Small intestine (tissue), 7 donors: ENCODE results near the gene NFATC3. TPM values are rescaled to one million over a fixed set of nuclear protein-coding genes. Genes with fewer than 3 reads are reported as not detected.

ENCODE experiments used
- DNase-seq, 2 donors: peaks; one replicate each; pipeline versions ENCODE4 v3.0.0 to v3.0.0-alpha.2; 2013
- FAIRE-seq: peaks from 2 replicates; lab custom pipeline; 2012; peaks lifted over from hg19 to GRCh38; lab: Jason Lieb, UNC
- H3K27ac ChIP-seq, 3 donors: one replicate each; pipeline ENCODE4 v1.5.1; 2013; ENCODE audit warnings: low read length in 2 of 3, mild to moderate bottlenecking in 2 of 3, control low read depth in 1 of 3, inconsistent platforms in 1 of 3, low read depth in 1 of 3, moderate library complexity in 1 of 3
- H3K27me3 ChIP-seq, 3 donors: one replicate each; pipeline ENCODE4 v1.6.1; 2013; ENCODE audit warnings: low read length in 3 of 3, inconsistent platforms in 1 of 3; ENCODE audit not compliant: control insufficient read depth in 3 of 3, insufficient read depth in 3 of 3
- H3K36me3 ChIP-seq, 3 donors: one replicate each; pipeline ENCODE4 v1.6.1; 2013; ENCODE audit warnings: low read length in 3 of 3, inconsistent platforms in 1 of 3, low read depth in 1 of 3, mild to moderate bottlenecking in 1 of 3, moderate library complexity in 1 of 3; ENCODE audit not compliant: control insufficient read depth in 3 of 3, insufficient read depth in 2 of 3
- H3K4me1 ChIP-seq, 3 donors: one replicate each; pipeline ENCODE4 v1.6.1; 2013; ENCODE audit warnings: low read length in 2 of 3, inconsistent platforms in 1 of 3, low read depth in 1 of 3, mild to moderate bottlenecking in 1 of 3, moderate library complexity in 1 of 3; ENCODE audit not compliant: control insufficient read depth in 3 of 3, insufficient read depth in 2 of 3
- H3K4me3 ChIP-seq, 3 donors: one replicate each; pipeline ENCODE4 v1.5.1; 2013; ENCODE audit warnings: low read length in 3 of 3, control low read depth in 1 of 3, inconsistent platforms in 1 of 3, low read depth in 1 of 3, mild to moderate bottlenecking in 1 of 3, moderate library complexity in 1 of 3
- H3K9me3 ChIP-seq, 2 donors: one replicate each; pipeline ENCODE4 v1.6.1; 2013; ENCODE audit warnings: low read depth in 1 of 2, low read length in 1 of 2; ENCODE audit not compliant: control insufficient read depth in 2 of 2, insufficient read depth in 1 of 2
- WGBS, 3 donors: extraction: QIAGEN DNeasy Blood & Tissue Kit; methylation state at CpG; one replicate each; pipeline ENCODE4 v1.1.7; 2013; 5-methylcytosine and 5-hydroxymethylcytosine counted together
- polyA plus RNA-seq, 4 donors: library from polyadenylated mRNA; stranded (reverse) in 3 of 4; unstranded in 1 of 4; fragments of 200-250 nt in 3 of 4; fragments of 120-200 nt in 1 of 4; gene quantifications; one replicate each; pipeline versions ENCODE4 v1.2.1 to v1.2.3, GENCODE V29; 2013
- donor health status: healthy with polysubstance abuse.
- donor health status: control.
- donor health status: control.
- donor health status: Bipolar disorder and iron deficiency.
- donor health status: healthy.

The NFATC3 gene
- polyA plus RNA-seq, 4 donors: 10.8 to 26.8 (median 13.7) TPM

GRCh38 chr16:68272507-68273209 is 187.5 kb downstream of the NFATC3 start:
- Histone ChIP-seq H3K4me1 (peaks cover 0 to 30% (median under 1%) of the 10 kb centered on the region in 3 donors), H3K9me3 (no peaks in the 10 kb centered on the region), H3K4me3 (no peak overlapping the region), H3K27me3 (no peaks in the 10 kb centered on the region), H3K36me3 (peaks cover 0 to 19% (median 3%) of the 10 kb centered on the region in 3 donors), H3K27ac (peak overlapping the region in 2 of 3 donors; percentile 6 to 19)
- no peak for FAIRE-seq
- 22 to 69% (median 38%) methylated on average over 4 of the region's 4 CpGs for WGBS, 3 donors
- peak; percentile 21 to 36 for DNase-seq

GRCh38 chr16:68273459-68273858 is 188.3 kb downstream of the NFATC3 start:
- H3K27me3 ChIP-seq: no peaks in the 10 kb centered on the region
- WGBS, 3 donors: 93 to 94% (median 93%) methylated on average over 5 of the region's 5 CpGs
- peaks cover 0 to 19% (median 3%) of the 10 kb centered on the region in 3 donors for H3K36me3 ChIP-seq
- FAIRE-seq (no peak), DNase-seq (no peak)
- no peaks in the 10 kb centered on the region for H3K9me3 ChIP-seq
- H3K27ac ChIP-seq: peak overlapping the region in 1 of 3 donors; percentile 6
- H3K4me3 ChIP-seq: no peak overlapping the region
- H3K4me1 ChIP-seq: peaks cover 0 to 25% (median 0%) of the 10 kb centered on the region in 3 donors

- FAIRE-seq: no peak
- H3K4me1 ChIP-seq: peaks cover 0 to 25% (median 0%) of the 10 kb centered on the region in 3 donors
Measured at GRCh38 chr16:68273896-68274295, 188.7 kb downstream of the NFATC3 start.

DNA sequence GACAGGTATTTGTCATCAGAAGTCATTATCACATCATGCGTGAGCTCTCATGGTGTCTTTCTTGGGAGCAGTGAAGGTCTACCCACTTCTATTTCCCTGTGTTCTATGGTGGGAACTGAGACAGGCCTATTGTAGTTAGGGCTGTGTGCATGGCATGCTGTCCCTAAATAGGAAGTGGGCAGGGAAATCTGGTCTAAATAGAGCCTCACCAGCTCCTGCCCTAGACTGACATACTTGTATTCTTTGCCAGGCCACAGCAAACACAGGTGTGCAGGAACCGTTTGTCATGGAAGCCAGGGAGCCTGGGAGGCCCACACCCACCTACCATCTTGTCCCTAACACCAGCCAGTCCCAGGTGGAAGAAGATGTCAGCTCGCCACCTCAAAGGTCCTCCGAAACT is 189.3 kb downstream of the NFATC3 start:
- H3K4me3 ChIP-seq: no peak overlapping the region
- H3K36me3 ChIP-seq: peaks cover 0 to 19% (median 3%) of the 10 kb centered on the region in 3 donors
- FAIRE-seq (no peak), DNase-seq (no peak)
- H3K27me3 ChIP-seq: no peaks in the 10 kb centered on the region
- H3K4me1 ChIP-seq: peaks cover 0 to 20% (median 0%) of the 10 kb centered on the region in 3 donors
- H3K27ac ChIP-seq: peak overlapping the region in 1 of 3 donors; percentile 22
- WGBS, 3 donors: 86 to 93% (median 90%) methylated on average over 4 of the region's 4 CpGs
- H3K9me3 ChIP-seq: no peaks in the 10 kb centered on the region

More at GRCh38 chr16:68273896-68274295, 188.7 kb downstream of the NFATC3 start:
- WGBS, 3 donors: 87 to 95% (median 94%) methylated on average over 8 of the region's 8 CpGs
- no peaks in the 10 kb centered on the region for H3K27me3 ChIP-seq
- H3K4me3 ChIP-seq: no peak overlapping the region
- no peak overlapping the region for H3K27ac ChIP-seq
- no peak for DNase-seq
- peaks cover 0 to 19% (median 3%) of the 10 kb centered on the region in 3 donors for H3K36me3 ChIP-seq
- H3K9me3 ChIP-seq: no peaks in the 10 kb centered on the region

- Histone ChIP-seq H3K4me3 (no peak overlapping the region), H3K9me3 (no peaks in the 10 kb centered on the region), H3K36me3 (peaks cover 0 to 19% (median 3%) of the 10 kb centered on the region in 3 donors), H3K4me1 (peaks cover 0 to 15% (median 0%) of the 10 kb centered on the region in 3 donors), H3K27ac (peak overlapping the region in 1 of 3 donors; percentile 85), H3K27me3 (no peaks in the 10 kb centered on the region)
- WGBS, 3 donors: 55 to 72% (median 61%) methylated on average over 4 of the region's 4 CpGs
- DNase-seq: peak in 1 of 2 donors; percentile 35
- no peak for FAIRE-seq
Measured at GRCh38 chr16:68275611-68276191, 190.5 kb downstream of the NFATC3 start.

GRCh38 chr16:68276223-68276622 is 191.1 kb downstream of the NFATC3 start:
- 79 to 85% (median 82%) methylated on average over 3 of the region's 3 CpGs for WGBS, 3 donors
- Histone ChIP-seq H3K4me1 (peaks cover 0 to 15% (median 0%) of the 10 kb centered on the region in 3 donors), H3K27me3 (no peaks in the 10 kb centered on the region), H3K9me3 (no peaks in the 10 kb centered on the region), H3K27ac (peak overlapping the region in 1 of 3 donors; percentile 68), H3K36me3 (peaks cover 0 to 20% (median 3%) of the 10 kb centered on the region in 3 donors), H3K4me3 (no peak overlapping the region)
- no peak for DNase-seq
- FAIRE-seq: no peak

Other genes starting within 250 kb of the NFATC3 start
- 10 to 100 TPM; 15.0 to 25.0 (median 19.2) TPM for gene THAP11, start 243.1 kb upstream of the NFATC3 start, polyA plus RNA-seq
- 100 to 1,000 TPM in 2 of 4 donors, 10 to 100 TPM in 2; 77.3 to 115 (median 102) TPM for gene NUTF2, start 238.4 kb upstream of the NFATC3 start, polyA plus RNA-seq
- 100 to 1,000 TPM in 1 of 4 donors, 10 to 100 TPM in 3; 25.3 to 111 (median 43.9) TPM for gene CENPT, start 237.7 kb upstream of the NFATC3 start, polyA plus RNA-seq
- 10 to 100 TPM; 30.6 to 76.5 (median 55.2) TPM for gene EDC4, start 212.3 kb upstream of the NFATC3 start, polyA plus RNA-seq
- gene NRN1L, start 200.5 kb upstream of the NFATC3 start, polyA plus RNA-seq: 1 to 10 TPM in 3 of 4 donors, under 1 TPM in 1; 0.69 to 6.0 (median 2.0) TPM
- gene PSKH1, start 192.1 kb upstream of the NFATC3 start, polyA plus RNA-seq: 10 to 100 TPM; 13.8 to 29.2 (median 23.6) TPM
- gene CTRL, start 153.5 kb upstream of the NFATC3 start, polyA plus RNA-seq: 1 to 10 TPM in 3 of 4 donors, under 1 TPM in 1; 0.81 to 6.7 (median 3.4) TPM
- gene PSMB10, start 148.5 kb upstream of the NFATC3 start, polyA plus RNA-seq: 100 to 1,000 TPM in 3 of 4 donors, 10 to 100 TPM in 1; 90.6 to 354 (median 221) TPM
- 10 to 100 TPM in 1 of 4 donors, 1 to 10 TPM in 2, under 1 TPM in 1; 0.54 to 10.1 (median 2.9) TPM for gene LCAT, start 141.2 kb upstream of the NFATC3 start, polyA plus RNA-seq
- gene SLC12A4, start 116.7 kb upstream of the NFATC3 start, polyA plus RNA-seq: 10 to 100 TPM in 2 of 4 donors, 1 to 10 TPM in 2; 1.1 to 17.3 (median 7.0) TPM
- under 1 TPM in 3 of 4 donors, not detected in 1; 0.06 to 0.27 (median 0.10) TPM for gene DPEP3, start 104.9 kb upstream of the NFATC3 start, polyA plus RNA-seq
- gene DPEP2, start 85.9 kb upstream of the NFATC3 start, polyA plus RNA-seq: 1 to 10 TPM in 3 of 4 donors, not detected in 1; 1.4 to 4.1 (median 3.2) TPM
- not detected for gene DPEP2NB, start 69.5 kb upstream of the NFATC3 start, polyA plus RNA-seq
- 10 to 100 TPM in 2 of 4 donors, 1 to 10 TPM in 2; 3.8 to 14.6 (median 9.6) TPM for gene DDX28, start 62.1 kb upstream of the NFATC3 start, polyA plus RNA-seq
- 10 to 100 TPM in 2 of 4 donors, 1 to 10 TPM in 2; 7.6 to 12.6 (median 10.0) TPM for gene DUS2, start 62.1 kb upstream of the NFATC3 start, polyA plus RNA-seq
- 10 to 100 TPM; 14.3 to 45.0 (median 18.7) TPM for gene ESRP2, start 150.8 kb downstream of the NFATC3 start, polyA plus RNA-seq
- gene PLA2G15, start 160.0 kb downstream of the NFATC3 start, polyA plus RNA-seq: 10 to 100 TPM in 1 of 4 donors, 1 to 10 TPM in 3; 5.4 to 19.8 (median 6.5) TPM
- 1 to 10 TPM; 2.0 to 8.5 (median 6.7) TPM for gene SLC7A6, start 179.2 kb downstream of the NFATC3 start, polyA plus RNA-seq
- 10 to 100 TPM in 1 of 4 donors, 1 to 10 TPM in 3; 3.8 to 16.7 (median 5.9) TPM for gene SLC7A6OS, start 225.6 kb downstream of the NFATC3 start, polyA plus RNA-seq
- gene PRMT7, start 225.6 kb downstream of the NFATC3 start, polyA plus RNA-seq: 10 to 100 TPM; 13.6 to 46.3 (median 20.2) TPM